Raji (cell line): ENCODE results near the gene DPEP2NB.

Source experiments
- POLR2A ChIP-seq: IDR thresholded peaks from 2 replicates; pipeline ENCODE4 v1.6.1; 2011; ENCODE audit warnings: low read depth, low read length, control low read depth; ENCODE audit not compliant: insufficient read depth

Gene DPEP2NB

DNA sequence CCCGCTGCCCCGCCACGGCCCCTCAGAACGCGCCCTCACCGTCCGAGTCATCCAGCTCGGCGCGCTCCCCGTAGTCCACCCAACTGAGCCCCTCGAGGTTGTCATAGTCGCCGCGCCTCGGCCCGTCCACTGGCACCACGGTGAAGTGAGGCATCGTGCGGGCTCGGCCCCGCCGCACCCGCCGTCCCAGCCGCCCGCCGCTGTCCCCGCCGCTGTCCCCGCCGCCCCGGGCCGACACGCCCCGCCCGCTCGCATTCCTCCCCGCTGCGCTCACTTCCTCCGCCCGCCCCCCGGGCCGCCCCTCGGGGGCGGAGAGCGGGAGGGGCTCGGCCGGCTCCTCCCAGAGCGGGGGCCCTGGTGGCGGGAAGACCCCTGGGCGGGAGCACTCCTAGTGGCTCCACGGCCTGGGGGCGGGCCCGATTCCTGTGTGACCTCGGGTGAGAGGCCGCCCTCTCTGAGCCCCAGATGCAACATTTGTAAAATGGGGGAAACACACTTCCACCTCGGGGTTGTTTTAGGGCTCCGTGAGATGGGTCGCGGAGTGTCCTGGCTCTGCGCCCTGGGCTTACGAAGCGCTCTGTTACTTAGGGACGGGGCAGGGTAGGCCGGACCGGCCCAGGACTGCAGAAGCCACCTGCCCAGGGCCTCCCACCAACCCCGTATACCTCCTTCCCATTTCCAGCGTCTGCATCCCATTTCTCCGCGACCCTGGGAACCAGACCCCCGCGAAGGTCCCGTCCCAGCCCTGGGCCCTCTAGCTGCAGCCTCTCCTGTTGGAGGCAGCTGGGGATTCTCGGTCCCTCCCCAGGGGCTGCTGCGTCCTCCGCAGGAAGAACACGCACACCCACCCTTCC lies 47.1 kb downstream of the DPEP2NB start, which contains the start of gene SLC12A4:
TSS of gene SLC12A4 (minus strand) at position 238 of the 854 bp plus-strand sequence. CDS start at position 154, 84 bp downstream.
- TF ChIP-seq POLR2A: peak; percentile 51

GRCh38 chr16:67967958-67968399 lies 47.7 kb downstream of the DPEP2NB start:
- TF ChIP-seq POLR2A: no peak

DNA sequence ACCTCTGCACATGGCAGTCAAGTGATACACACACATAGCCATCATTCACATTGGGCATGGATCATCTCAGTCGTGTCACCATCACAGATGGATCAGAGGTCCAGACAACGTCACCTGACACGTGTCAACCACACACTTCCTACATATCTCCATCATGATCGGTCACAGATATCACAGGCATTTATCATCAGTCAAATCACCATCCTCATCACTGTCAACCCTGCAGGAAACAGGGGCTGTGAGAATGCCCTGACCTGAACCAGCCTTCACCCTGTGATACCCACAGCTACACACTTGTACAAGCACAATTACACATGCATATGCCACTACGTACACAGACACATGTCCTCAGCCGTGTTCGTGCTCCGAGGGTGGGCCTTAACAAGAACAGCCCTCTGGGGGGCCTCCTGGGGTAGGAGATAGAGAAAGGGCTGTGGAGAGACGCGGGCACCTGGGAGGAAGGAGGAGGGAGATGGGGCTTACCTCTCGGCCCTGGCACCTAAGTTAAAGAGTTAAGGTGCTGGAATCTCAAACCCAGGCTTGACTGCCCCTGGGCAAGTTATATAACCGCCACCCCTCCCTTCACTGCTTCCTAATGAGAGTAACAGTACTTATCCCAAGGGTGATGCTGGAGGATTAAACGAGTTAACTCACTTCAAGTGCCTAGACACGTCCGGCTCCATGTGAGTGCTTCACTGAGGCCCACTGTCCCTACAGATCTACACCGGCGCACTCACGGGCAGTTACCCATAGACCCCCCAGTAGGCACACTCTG lies 48.3 kb downstream of the DPEP2NB start:
- no peak for TF ChIP-seq POLR2A

GRCh38 chr16:67966549-67967182 lies 49.0 kb downstream of the DPEP2NB start:
- no peak for TF ChIP-seq POLR2A

GRCh38 chr16:67965668-67966548 lies 49.8 kb downstream of the DPEP2NB start:
- TF ChIP-seq POLR2A: no peak

- TF ChIP-seq POLR2A: no peak
Measured at GRCh38 chr16:67964477-67965131, 51.1 kb downstream of the DPEP2NB start.

DNA sequence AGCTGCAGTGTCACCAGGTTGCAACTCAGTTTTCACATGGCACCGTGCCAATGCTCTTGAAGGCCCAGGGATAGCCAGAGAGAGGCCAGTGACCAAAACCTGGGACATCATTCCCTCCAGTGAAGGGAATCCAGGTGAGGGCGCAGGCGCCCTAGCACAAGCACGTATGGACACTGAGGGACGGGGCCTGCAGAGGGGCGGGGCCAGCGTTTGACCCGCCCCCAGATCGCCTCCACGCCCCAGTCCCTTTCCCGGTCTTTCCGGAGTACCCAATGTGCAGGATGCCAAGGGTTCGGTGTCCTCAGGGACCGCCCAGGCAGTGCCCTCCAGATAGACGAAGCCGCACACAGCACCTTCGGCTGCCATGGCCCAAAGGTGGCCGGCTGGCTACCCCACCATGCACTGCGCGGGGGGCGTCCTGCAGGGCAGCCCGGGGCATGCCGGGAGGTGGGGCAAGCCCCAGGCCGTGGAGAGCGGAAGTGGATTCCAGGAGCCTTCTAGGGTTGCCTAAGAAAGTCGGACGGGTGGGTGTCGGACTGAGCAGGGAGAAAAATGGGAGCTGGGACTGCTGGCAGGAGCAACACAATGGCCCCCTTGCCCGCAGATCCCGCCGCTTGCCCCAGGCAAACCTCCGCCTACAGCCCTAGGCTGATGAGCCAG lies 51.9 kb downstream of the DPEP2NB start:
- TF ChIP-seq POLR2A: no peak
